K562 (cell line): ENCODE data around the gene FGFR4.

Experiments
- POLR2AphosphoS5 ChIP-seq: IDR thresholded peaks from 2 replicates; pipeline ENCODE4 v1.6.1; 2011; ENCODE audit warnings: mild to moderate bottlenecking, low read depth, low read length, moderate library complexity; ENCODE audit not compliant: control insufficient read depth, insufficient read depth
- ZNF76 ChIP-seq: fragments of 250-450 bp; sonication (Bioruptor Pico); IDR thresholded peaks from 2 replicates; pipeline ENCODE4 v1.4.0; 2020; ENCODE audit warnings: mild to moderate bottlenecking, moderate library complexity, borderline replicate concordance

DNA sequence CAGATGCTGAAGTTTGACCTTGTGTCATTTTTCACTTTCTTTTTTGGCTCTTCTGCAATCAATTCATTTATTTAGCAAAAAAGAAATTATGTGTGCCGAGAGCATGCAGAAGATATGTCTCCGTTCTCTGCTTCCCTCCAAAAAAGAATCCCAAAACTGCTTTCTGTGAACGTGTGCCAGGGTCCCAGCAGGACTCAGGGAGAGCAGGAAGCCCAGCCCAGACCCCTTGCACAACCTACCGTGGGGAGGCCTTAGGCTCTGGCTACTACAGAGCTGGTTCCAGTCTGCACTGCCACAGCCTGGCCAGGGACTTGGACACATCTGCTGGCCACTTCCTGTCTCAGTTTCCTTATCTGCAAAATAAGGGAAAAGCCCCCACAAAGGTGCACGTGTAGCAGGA is 2.4 kb downstream of the FGFR4 start:
- TF ChIP-seq ZNF76: no peak
- TF ChIP-seq POLR2AphosphoS5: no peak
